ENCODE results near the gene DAB2IP.

DAB2IP gene

GRCh38 chr9:121771418-121771817, 120.0 kb downstream of the DAB2IP start:
- in situ Hi-C loops (cut with MboI; ENCODE audit: low sequenced_read_pairs) = no loop called here

GRCh38 chr9:121771851-121772599, 120.6 kb downstream of the DAB2IP start:
- in situ Hi-C loops (cut with MboI; ENCODE audit: low sequenced_read_pairs) = no loop called here

GRCh38 chr9:121772600-121773285, 121.3 kb downstream of the DAB2IP start:
- in situ Hi-C loops (cut with MboI; ENCODE audit: low sequenced_read_pairs) = no loop called here

GRCh38 chr9:121773286-121773953, 122.0 kb downstream of the DAB2IP start:
- in situ Hi-C loops (cut with MboI; ENCODE audit: low sequenced_read_pairs) = no loop called here

GRCh38 chr9:121773954-121774714, 122.7 kb downstream of the DAB2IP start:
- in situ Hi-C loops (cut with MboI; ENCODE audit: low sequenced_read_pairs) = no loop called here

- in situ Hi-C loops (cut with MboI; ENCODE audit: low sequenced_read_pairs) = no loop called here
These were observed 123.5 kb downstream of the DAB2IP start for GRCh38 chr9:121774715-121775613.

- in situ Hi-C loops (cut with MboI; ENCODE audit: low sequenced_read_pairs) = no loop called here
These were observed 124.7 kb downstream of the DAB2IP start for GRCh38 chr9:121776001-121776738.

- in situ Hi-C loops (cut with MboI; ENCODE audit: low sequenced_read_pairs) = no loop called here
These were observed 125.6 kb downstream of the DAB2IP start for GRCh38 chr9:121776739-121777637.

- in situ Hi-C loops (cut with MboI; ENCODE audit: low sequenced_read_pairs) = no loop called here
These were observed 127.1 kb downstream of the DAB2IP start for GRCh38 chr9:121778252-121779225.

- in situ Hi-C loops (cut with MboI; ENCODE audit: low sequenced_read_pairs) = no loop called here
These were observed 128.1 kb downstream of the DAB2IP start for GRCh38 chr9:121779381-121780117.

GRCh38 chr9:121780177-121781040, 129.0 kb downstream of the DAB2IP start:
- in situ Hi-C loops (cut with MboI; ENCODE audit: low sequenced_read_pairs) = no loop called here

- in situ Hi-C loops (cut with MboI; ENCODE audit: low sequenced_read_pairs) = no loop called here
These were observed 129.7 kb downstream of the DAB2IP start for GRCh38 chr9:121781145-121781548.

- in situ Hi-C loops (cut with MboI; ENCODE audit: low sequenced_read_pairs) = no loop called here
These were observed 130.4 kb downstream of the DAB2IP start for GRCh38 chr9:121781701-121782464.

GRCh38 chr9:121782514-121783110, 131.2 kb downstream of the DAB2IP start:
- in situ Hi-C loops (cut with MboI; ENCODE audit: low sequenced_read_pairs) = no loop called here

Data from HL-60/S4 treated with phorbol 12-myristate 13-acetate at 8.2 ng/mL for 4 days and 3 days (cell line).